ENCODE results near the gene TRIM14.
"Not testable (repeated sequence)": the region's sequence is repeated elsewhere in the genome, so short reads cannot be mapped to it uniquely, and the experiment has no call there.

TRIM14 gene

DNA sequence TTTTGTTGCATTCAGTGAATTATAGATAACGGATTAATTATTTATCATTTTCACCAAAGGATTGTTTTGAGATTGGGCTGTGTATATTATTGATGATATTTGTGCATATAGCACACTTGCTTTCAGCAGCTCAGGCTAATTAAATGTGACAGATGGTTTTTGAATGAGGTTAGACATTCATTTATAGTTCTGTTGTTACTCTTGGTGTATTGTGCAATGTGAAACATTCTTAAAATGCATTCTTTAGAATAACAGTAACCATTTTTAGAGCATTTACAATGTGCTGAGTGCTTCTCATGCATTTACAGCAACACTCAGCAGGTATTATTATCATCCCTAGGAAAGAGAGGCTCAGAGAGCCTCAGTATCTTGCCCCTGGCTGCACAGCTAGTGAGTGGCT is 38.7 kb downstream of the TRIM14 start:
- no peak for DNase-seq

DNA sequence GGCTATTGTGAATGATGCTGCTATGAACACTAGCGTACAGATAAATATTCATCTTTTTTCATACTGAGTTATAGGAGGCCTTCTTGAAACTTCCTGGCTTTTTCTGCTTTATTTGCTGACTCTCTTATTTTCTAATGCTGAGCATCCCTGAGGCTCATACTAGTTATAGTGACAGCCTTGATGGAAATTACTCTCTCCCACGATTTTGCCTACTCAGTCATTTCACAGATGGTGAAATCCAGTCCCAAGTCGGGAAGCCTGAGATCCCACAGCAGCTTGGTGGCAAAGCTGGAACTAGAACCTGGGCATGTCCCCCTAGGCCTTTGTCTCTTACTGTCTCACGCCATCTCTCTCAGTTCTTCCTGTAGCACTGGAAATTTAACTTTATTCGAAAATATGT is 40.1 kb downstream of the TRIM14 start:
- DNase-seq: no peak

DNA sequence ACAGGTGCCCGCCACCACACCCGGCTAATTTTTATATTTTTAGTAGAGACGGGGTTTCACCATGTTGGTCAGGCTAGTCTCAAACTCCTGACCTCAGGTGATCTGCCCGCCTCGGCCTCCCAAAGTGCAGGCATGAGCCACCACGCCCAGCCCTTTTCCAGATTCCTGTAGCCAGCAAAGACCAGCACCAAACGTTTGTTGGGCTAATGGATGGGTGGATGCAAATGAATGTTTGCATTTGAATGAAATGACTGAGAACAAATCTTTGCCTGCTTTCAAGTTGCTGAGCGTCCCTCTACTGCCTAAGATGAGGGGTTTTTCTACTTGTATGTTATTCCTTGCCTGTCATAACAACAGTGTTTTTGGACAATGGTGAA is 42.5 kb downstream of the TRIM14 start:
- not testable (repeated sequence) for DNase-seq

DNA sequence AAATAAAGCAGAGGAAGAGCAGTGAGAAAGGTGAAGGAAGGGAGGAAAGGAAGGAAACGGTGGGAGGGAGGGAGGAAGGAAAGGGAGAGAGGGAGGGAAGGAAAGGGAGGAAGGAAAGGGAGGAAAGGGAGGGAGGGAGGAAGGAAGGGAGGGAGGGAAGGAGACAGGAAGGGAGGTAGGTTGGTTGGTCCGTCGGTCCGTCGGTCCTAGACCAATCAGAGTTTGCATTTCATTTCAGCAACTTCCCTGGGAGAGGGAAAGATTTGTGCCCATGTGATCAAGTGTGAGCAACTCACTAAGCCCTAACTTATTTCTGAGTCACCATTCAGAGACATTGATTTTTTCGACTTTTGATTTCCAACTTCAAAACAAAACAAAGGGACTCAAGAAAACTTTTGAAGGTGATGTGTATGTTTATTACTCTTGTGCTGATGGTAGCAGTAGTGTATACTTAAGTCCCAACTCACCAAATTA is 43.7 kb downstream of the TRIM14 start:
- no peak for DNase-seq

DNA sequence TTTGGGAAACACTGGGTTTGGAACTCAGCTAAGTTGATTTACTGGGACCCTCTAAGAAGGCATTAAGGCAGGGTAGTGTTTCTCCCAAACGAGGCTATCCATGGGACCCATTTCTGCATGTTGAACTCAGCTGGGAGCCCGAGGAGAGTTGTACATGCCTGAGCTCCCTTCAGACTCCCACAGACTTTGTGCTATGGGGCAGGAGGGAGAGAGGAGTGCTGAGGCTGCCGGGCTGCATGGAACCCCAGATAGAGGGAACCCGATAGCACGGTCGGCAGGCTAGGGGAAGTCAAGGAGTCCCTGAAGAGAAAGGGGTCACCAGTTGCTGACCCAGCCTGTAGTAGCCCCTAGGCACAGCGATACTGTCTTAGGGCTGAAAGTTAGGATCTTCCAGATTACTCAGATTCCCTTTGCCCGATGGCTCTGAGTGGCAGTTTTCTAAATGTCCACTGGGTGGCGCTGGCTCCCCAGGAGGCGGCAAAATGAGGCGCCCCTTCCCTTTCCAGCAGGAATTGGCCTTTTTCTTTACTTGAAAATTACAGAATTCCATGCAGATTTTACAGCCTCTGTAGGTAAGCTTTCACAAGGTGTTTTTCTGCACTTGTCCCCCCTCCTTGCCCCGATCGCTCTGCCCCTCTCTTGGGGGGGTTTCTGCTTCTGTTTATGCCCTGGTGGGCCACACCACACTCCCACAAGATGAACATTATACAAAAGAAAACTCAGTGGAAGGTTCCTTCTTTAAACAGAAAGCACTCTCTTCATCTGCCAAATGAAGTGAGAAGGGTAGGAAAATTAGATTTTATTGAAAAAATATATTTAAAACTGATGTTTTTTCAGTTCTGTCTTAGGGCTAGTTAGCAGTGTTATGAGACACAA is 44.7 kb downstream of the TRIM14 start:
- peak; percentile 49 for DNase-seq

DNA sequence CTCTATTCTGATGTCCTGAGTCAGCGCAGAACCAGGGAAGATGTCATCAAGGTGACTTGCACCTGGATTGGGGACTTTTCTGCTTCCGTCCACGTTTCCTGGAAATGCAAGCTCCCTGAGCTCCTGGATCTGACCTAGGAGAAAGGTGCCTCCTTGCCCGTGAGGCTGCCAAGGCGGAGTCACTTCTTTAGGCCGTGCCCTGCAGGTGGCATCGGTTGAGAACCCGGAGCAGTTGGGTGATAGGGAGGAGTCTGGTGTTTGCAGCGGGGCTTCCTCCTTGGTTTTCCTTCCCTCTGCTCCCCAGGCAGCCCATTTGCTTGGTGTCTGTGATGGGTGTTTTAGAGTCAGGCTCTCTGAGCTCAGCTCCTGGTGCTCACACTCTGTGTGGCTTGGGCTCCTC is 47.3 kb downstream of the TRIM14 start:
- no peak for DNase-seq

DNA sequence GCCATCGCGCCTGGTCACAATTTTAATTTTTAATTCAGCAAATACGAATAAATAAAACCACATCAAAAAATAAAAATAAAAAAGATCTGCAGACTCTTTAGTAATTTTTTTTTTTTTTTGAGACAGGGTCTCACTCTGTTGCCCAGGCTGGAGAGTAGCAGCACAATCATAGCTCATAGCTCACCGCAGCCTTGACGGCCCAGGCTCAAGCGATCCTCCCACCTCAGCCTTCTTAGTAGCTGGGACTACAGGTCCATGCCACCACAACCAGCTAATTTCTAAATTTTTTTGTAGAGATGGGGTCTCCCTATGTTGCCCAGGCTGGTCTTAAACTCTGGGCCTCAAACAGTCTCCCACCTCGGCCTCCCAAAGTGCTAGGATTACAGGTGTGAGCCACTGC is 48.3 kb downstream of the TRIM14 start:
- no peak for DNase-seq

DNA sequence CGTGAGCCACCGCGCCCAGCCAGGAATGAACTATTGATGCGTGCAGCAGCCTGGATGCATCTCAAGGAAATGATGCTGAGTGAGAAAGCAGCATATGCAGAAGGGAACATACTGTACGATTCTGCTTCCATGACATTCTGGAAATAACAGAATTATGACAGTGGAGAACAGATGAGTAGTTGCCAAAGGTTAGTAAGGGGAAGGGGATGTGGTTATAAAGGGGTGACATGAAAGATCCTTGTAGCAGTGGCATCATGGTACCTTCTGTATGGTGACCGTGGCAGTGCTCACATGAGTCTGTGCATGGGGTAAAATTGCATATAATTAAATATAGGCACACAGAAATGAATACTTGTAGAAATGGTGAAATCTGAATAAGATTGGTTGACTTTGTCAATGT is 49.5 kb downstream of the TRIM14 start:
- no peak for DNase-seq

DNA sequence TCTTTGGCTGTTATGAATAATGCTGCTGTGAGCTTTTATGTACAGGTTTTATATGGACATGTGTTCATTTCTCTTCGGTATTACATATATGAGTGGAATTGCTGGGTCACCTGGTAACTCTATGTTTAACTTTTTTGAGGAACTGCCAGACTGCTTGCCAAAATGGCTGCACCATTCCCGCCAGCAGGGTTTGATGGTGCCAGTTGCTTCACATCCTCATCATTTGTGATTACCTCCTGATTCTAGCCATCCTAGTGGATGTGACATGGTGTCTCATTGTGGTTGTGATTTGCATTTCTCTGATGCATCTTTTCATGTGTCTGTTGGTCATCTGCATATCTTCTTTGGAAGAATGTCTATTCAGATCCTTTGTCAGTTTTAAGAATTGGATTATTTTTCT is 51.8 kb downstream of the TRIM14 start:
- no peak for DNase-seq

DNA sequence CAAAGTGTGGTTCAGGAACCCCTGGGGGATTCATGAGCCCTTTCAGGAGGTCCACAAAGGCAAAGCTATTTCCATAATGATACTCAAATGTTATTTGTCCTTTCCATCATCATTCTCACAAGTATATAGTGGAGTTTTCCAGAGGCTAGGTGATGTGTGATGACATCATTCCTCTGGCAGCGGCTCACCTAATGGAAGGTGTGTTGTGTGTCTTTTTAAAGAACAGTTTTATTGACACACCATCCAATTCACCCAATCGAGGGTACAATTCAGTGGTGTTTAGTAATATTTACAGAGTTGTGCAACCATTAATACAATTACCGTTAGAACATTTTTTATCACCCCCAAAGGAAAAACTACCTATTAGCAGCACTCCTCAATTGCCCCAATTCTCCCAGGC is 52.8 kb downstream of the TRIM14 start:
- DNase-seq: no peak

DNA sequence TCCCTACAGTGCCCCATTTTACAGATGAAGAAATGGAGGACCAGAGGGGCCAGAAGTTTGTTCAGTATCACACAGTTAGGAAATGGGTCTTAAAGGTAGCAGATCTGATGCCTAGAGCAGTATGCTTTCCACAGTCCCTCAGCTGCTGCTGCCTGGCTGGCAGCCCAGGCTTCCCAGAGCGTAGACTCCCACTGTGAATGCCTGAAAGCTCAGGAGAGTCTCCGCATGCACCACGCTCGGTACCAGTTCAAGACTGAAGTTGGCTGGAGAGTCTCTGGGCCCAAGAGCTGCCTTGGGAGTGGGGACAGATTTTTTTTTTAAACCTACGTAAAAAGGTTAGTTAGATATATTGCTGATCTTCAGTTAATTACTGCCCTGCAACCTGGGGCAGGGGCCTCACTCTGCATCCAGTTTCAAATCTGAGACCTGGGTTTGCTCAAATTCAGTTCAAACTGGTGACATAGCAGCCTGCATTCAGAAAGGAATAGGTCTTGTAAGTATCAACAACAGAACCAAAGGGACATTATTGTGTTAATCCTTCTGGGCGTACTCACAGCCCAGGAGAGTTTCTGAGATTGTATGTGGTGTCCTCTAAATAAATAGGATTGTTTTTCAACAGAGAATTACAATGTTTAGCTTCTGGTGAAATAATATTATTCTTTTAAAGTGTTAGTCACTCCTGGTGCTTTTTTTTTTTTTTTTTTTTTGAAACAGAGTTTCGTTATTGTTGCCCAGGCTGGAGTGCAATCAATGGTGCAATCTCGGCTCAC is 54.2 kb downstream of the TRIM14 start:
- DNase-seq: no peak

DNA sequence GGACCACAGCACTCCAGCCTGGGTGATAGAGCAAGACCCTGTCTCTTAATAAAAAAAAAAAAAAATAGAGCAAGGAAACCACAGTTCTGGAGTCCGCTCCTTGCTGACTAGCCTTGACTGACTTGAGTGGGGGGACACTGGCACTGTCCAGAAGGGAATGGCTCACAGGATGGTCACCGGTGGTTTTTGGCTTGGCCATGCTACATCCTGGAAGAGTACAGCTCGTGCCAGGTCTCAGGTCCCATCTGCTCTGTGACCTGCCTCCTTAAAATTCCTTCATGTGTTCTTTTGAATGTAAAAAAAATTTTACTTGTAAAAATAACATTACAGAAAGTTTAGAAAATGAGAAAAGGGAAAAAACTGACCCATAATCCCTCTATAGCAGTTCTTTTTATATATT is 56.9 kb downstream of the TRIM14 start:
- no peak for DNase-seq

DNA sequence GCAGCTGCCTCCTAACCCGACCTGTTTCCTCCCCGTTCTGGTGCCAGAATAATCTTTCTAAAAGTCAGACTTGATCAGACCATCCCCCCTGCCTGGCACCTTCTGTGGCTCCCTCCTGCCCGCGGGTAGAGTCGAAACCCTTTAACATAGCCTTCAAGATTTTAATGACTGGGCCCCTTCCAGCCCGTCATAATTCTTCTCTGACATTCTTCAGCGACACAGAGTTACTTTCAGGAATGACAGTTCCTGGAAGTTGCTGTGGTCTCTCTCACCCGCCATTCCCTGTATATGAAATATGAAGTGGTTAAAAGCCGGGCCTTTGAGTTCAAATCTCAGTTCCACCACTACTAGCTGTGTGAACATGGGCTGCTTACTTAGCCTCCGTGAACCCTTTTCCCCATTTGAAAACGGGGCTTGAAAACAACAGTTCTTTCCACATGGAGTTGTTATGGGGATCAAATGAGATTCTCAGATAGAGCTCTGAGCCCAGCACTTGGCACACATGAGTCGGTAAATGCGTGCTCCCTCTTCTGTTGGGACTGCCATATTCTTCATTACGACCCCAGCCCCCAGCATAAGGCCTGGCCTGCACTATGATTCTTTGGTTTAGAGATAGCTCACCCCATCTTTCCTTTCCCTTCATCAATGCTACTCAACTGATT is 61.8 kb downstream of the TRIM14 start:
- DNase-seq: peak; percentile 4

DNA sequence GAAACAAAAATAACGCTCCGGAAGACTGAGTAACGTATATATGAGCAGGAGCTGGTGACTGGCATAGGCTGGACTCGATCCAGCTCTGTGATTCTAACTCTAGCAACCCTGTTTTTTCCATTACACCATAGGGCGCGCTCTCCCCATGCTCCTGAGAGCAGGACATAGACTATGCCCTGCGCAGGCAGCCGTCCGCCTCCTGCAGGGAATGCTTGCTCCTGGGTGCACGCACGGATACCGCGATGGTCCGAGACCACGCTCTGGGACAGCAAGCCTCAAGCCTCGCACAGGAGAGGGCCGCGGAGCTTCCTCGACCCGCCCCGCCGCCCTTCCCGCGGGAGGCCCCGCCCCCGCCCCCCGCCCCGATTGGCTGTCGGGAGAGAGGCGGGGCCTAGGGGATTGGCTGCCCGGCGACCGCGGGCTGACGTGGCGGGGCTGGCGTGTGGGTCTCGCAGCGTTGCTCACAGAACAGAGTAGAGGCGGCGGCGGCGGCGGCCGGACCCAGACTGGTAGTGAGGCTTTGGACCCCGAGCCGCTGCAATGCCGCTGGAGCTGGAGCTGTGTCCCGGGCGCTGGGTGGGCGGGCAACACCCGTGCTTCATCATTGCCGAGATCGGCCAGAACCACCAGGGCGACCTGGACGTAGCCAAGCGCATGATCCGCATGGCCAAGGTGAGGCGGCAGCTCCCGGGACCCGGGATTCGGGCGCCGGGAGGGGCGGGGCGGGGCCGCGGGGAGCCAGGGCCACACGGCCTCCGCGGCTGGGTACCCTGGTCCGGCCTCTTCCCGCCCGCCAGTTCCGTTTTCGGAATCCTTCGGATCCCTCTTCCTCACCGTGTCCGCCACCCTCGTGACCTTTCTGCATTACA is 62.5 kb downstream of the TRIM14 start, which contains the start of gene NANS:
Gene NANS (plus strand): TSS at position 464 of the 869 bp plus-strand sequence. CDS start 77 bp downstream, at position 541.
- DNase-seq: peak; percentile 80

DNA sequence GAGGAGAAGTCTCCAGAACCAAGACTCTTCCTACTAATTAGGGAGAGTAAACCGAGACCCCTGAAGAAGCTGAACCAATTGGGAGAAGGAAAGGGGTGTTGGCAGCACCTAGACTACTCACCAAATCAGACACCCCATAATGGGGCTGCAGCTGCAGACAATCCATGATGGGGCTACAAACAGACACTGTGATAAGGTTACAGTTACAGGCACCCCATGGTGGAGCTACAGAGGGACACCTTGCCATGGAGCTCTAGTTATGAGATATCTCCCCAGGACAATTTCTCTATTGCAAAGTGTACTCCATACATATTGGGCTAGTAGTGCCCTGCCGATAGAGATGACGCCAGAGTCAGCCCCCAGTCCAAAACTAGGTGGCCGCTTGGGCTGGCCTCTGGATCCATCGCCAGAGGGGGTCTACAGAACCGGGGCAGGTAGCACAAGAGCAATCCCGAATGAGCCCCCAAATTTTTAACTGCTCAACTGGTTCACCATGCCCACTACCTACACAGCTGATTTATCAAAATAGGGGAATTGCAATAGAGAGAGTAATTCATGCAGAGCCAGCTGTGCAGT is 64.6 kb downstream of the TRIM14 start:
- DNase-seq: no peak

DNA sequence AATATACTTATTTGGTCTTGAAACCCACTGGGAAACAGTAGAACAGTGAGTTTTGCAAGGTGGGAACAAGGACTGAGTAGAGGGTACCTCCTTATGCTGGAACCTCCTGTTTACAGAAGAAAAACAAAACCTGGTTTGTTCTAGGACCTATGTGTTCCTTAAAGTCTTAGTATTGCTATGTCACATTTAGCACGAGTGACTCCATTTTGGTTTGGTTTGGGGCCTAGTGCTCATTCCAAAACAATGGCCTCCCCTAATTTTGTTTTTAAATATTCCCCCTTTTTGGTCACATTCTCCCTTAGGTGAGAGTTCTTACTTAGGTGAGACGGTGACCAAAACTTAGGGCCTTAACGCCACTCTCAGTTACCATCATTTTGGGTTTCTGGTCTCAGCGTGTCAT is 68.7 kb downstream of the TRIM14 start:
- no peak for DNase-seq

DNA sequence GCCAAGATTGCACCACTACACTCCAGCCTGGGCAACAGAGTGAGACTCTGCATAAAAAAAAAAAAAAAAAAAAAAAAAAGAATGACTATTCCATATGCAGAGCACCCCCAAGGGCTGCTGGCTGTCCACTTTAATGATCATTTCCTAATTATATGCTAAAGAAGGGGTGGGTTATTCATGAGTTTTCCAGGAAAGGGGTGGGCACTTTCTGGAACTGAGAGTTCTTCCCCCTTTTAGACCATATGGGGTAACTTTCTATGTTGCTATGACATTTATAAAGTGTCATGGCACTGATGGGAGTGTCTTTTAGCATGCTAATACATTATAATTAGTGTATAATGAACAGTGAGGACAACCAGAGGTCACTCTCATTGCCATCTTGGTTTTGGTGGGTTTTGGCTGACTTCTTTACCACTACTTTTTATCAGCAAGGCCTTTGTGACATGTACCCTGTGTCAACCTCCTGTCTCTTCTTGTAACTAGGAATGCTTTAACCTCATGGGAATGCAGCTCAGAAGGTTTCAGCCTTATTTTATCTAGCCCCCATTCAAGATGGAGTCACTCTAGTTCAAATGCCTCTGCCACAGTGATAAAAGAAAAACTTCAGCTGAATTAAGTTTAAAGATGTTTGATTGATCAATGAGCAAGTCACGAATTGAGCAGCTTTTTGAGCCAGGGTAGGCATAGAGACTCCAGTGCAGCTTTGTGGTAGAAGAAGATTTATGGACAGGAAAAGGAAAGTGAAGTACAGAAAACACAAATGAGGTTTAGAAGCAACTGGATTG is 69.5 kb downstream of the TRIM14 start:
- no peak for DNase-seq

DNA sequence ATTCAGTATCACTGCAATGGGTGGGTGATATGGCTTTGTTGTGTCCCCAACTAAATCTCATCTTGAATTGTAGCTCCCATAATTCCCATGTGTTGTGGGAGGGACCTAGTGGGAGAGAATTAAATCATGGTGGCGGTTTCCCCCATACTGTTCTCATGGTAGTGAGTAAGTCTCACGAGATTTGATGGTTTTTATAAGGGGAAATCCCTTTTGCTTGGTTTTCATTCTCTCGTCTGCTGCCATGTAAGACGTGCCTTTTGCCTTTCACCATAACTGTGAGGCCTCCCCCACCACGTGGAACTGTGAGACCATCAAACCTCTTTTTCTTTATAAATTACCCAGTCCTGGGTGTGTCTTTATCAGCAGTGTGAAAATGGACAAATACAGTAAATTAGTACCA is 72.0 kb downstream of the TRIM14 start:
- no peak for DNase-seq

DNA sequence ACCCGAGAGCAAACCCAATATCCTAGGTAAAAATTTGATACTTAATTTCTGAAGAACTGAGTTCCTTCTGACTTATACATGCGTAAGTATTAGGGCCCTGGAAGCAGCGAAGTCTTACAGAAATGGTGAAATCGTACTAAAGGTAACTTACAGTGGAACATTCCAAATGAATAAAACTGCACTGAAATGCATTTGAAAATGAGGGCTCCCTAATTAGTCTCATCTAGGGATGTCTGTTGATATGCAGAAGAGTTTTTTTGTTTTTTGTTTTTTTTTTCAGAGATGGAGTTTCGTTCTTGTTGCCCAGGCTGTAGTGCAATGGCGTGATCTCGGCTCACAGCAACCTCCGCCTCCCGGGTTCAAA is 72.9 kb downstream of the TRIM14 start:
- no peak for DNase-seq

DNA sequence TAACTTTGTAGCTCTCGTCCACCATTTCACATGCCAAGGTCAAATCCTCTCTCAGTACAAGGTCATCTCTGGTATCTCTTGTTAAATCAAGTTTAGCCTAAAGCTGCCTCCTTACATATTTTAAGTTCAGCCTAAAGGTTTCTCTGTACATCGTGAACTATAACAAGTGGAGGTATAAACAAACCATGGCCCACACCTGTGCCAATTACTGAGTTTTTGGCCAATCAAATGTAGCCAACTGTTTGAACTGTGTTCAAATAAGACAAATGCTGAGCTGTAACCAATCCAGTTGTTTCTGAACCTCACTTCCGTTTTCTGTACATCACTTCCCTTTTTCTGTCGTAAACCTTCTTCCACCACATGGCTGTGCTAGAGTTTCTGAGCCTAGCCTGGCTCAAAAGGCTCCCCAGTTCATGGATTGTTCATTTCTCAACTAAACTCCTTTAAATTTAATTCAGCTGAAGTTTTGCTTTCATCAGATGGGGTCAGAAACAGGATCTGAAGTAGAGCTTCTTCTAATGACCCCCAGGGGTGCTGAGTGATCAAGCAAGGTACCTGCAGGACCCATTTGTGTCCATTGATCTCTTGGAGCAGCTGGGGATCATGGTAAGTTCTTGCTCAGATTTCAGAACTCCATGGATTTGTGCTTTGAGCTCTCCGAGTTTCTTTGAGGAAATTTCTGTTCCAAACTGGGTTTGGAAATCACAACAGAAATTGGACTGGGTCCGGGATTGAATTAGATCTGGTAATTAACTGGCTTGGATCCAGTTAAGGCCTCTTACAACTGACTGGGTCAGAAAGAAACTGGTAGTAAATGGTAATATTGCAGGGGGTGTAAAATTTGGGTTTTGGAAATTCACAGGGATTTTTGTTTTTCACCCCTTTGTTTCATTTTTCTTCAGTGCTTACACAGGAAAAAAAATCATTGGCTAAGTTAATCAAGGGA is 73.5 kb downstream of the TRIM14 start:
- no peak for DNase-seq
